ENCODE results near the gene GOLGA7B. TPM values are rescaled to one million over a fixed set of nuclear protein-coding genes. Genes with fewer than 3 reads are reported as not detected.

Gene GOLGA7B
- total and polyA plus RNA-seq, 8 donors: 0.17 to 1.9 (median 0.49) TPM

DNA sequence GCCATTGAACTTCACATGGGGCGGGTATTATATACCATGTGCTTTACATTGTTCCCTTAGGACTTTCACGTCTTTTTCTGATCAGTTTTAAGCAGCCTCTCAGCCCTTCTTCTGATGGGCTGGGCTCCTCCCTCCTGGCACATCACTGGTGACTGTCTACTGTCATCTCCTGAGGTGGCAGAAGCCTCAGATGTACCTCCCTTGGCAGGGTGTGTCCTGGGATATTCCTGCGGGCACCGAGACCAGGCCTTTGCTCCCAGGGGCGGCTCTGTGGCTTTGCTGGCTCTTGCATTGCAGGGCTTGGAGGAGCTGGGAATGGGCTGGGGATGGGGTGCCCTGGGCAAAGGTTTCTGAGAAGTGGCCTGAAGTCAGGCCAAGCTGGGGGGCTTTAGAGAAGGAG is 34.6 kb upstream of the GOLGA7B start:
- DNase-seq (no peak), ATAC-seq (no peak)
- intact Hi-C loops (cut with DNase I): no loop called here
- Histone ChIP-seq H3K4me1 (no peaks in the 10 kb centered on the region), H3K27ac (no peak overlapping the region), H3K9me3 (no peaks in the 10 kb centered on the region), H3K4me3 (no peak overlapping the region), H3K36me3 (no peaks in the 10 kb centered on the region), H3K27me3 (peaks cover 0 to 47% of the 10 kb centered on the region in 2 donors)
- TF ChIP-seq, protein P1, sequence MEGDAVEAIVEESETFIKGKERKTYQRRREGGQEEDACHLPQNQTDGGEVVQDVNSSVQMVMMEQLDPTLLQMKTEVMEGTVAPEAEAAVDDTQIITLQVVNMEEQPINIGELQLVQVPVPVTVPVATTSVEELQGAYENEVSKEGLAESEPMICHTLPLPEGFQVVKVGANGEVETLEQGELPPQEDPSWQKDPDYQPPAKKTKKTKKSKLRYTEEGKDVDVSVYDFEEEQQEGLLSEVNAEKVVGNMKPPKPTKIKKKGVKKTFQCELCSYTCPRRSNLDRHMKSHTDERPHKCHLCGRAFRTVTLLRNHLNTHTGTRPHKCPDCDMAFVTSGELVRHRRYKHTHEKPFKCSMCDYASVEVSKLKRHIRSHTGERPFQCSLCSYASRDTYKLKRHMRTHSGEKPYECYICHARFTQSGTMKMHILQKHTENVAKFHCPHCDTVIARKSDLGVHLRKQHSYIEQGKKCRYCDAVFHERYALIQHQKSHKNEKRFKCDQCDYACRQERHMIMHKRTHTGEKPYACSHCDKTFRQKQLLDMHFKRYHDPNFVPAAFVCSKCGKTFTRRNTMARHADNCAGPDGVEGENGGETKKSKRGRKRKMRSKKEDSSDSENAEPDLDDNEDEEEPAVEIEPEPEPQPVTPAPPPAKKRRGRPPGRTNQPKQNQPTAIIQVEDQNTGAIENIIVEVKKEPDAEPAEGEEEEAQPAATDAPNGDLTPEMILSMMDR (IDR thresholded peaks at IDR 0.05): no peak

DNA sequence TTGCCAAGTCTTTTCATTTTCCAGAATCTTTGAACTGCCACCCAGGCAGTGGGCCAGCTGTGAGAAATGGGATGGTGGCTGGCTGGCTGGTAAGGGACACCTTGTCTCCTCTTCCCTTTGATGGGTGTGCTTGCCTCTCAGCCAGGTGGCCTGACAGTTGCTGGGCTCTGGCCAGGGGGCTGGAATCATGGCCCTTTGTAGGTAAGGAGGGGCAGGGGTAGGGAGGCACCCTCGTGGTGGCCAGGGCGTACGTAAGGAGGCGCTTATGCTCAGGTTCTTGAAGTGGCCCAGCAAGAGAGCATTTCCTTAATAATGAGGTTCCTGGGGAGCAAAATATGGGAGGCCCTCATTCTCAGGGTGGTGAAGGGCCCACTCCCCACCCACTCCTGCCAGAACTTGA is 33.0 kb upstream of the GOLGA7B start:
- H3K27ac ChIP-seq: no peak overlapping the region
- H3K36me3 ChIP-seq: no peaks in the 10 kb centered on the region
- intact Hi-C loops (cut with DNase I): no loop called here
- TF ChIP-seq, protein P1 (IDR thresholded peaks at IDR 0.05): no peak
- H3K4me1 ChIP-seq: no peaks in the 10 kb centered on the region
- no peak overlapping the region for H3K4me3 ChIP-seq
- ATAC-seq: no peak
- no peak for DNase-seq
- peaks cover 0 to 63% of the 10 kb centered on the region in 2 donors for H3K27me3 ChIP-seq
- no peaks in the 10 kb centered on the region for H3K9me3 ChIP-seq

DNA sequence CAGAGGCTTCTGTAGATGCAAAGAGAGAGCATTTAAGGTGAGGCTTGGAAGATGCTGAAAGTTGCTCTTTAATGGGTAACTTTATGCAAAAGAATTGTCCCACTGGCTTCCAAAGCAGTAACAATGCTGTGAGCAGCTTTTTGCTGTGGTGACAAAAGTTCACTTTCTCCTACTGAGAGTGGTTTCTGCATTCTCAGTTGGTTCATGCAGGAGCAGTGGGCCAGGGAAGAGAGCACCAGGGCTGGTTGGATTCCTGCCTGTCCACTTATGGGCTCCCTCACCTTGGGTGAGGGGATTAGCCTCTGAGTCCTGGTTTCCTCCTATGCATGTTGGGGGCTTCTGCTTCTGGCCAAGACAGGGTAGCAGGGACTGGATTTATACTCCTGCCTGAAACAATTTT is 31.1 kb upstream of the GOLGA7B start:
- ATAC-seq (peak; percentile 18), DNase-seq (no peak)
- Histone ChIP-seq H3K4me3 (no peak overlapping the region), H3K9me3 (no peaks in the 10 kb centered on the region), H3K27ac (no peak overlapping the region), H3K4me1 (no peaks in the 10 kb centered on the region), H3K27me3 (peaks cover 0 to 82% of the 10 kb centered on the region in 2 donors), H3K36me3 (no peaks in the 10 kb centered on the region)
- TF ChIP-seq, protein P1 (IDR thresholded peaks at IDR 0.05): no peak
- intact Hi-C loops (cut with DNase I): no loop called here

DNA sequence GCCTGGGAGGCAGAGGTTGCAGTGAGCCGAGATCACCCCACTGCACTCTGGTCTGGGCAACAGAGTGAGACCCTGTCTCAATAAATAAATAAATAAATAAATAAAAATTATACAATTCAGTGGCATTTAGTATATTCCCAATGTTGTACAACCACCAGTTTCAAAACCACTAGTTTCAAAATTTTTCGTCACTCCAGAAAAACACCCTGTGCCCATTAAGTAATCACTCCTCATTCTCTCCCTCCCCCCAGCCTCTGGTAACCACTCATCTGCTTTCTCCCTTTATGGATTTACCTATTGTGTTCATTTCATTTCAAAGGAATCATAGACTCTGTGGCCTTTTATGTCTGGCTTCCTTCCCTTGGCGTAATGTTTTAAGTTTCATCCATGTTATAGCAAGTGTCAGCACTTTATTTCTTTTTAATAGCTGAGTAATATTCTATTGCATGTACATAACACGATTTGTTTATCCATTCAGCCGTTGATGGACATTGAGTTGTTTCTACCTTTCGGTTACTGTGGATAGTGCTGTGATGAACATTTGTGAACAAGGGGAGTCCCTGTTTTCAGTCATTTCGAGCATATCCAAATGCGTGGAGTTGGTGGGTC is 29.4 kb upstream of the GOLGA7B start:
- TF ChIP-seq, protein P1 (IDR thresholded peaks at IDR 0.05): no peak
- H3K27ac ChIP-seq: no peak overlapping the region
- no peak overlapping the region for H3K4me3 ChIP-seq
- ATAC-seq (no peak), DNase-seq (no peak)
- no peaks in the 10 kb centered on the region for H3K9me3 ChIP-seq
- H3K36me3 ChIP-seq: no peaks in the 10 kb centered on the region
- intact Hi-C loops (cut with DNase I): no loop called here
- no peaks in the 10 kb centered on the region for H3K4me1 ChIP-seq
- peaks cover 0 to 82% of the 10 kb centered on the region in 2 donors for H3K27me3 ChIP-seq

DNA sequence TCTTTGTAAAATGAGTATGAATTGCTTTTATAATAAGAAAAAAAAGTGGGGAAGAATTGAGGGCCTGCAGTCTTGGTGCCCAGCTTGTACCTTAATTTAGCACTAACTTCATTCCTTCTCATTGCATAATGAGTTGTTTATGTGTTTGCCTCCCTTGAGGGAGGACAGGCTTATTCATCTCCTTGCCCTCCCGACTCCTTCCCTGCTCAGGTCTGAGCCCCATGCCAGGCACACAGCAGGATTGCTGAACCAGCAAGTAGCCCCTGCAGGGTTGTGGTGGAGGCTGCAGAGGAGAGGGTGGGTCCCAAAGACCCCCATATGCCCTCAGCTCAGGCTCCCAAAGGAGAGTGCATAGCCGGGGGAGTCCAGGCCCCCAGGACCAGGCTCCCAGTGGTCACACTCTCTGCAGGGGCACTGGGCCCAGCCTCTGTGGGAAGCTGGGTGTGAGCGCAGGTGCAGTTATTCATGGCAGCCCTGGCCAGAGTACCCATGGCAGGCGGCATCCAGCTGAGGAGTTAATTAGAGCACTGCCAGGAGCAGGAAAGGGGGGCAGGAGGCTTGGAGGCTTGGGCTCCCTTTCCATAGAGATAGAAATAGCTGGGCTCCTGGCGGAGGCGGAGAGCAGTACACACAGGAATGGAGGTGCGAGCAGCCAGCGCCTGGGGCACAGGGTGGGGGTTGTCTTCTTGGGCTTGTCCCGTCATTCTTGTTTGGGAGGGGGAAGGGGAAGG is 28.2 kb upstream of the GOLGA7B start:
- Histone ChIP-seq H3K27me3 (peaks cover 0 to 72% of the 10 kb centered on the region in 2 donors), H3K9me3 (no peaks in the 10 kb centered on the region), H3K27ac (no peak overlapping the region), H3K4me3 (no peak overlapping the region), H3K36me3 (no peaks in the 10 kb centered on the region), H3K4me1 (no peaks in the 10 kb centered on the region)
- ATAC-seq (no peak), DNase-seq (no peak)
- TF ChIP-seq, protein P1 (IDR thresholded peaks at IDR 0.05): no peak
- intact Hi-C loops (cut with DNase I): no loop called here

Data from left lung (tissue), 10 donors.